ENCODE results near the gene FBP2.
"Not testable (repeated sequence)": the region's sequence is repeated elsewhere in the genome, so short reads cannot be mapped to it uniquely, and the experiment has no call there.

Gene FBP2

GRCh38 chr9:94577036-94577435 is 16.6 kb downstream of the FBP2 start:
- no peak for DNase-seq (ENCODE audit: low spot score)
- Histone ChIP-seq H3K27ac (no peak overlapping the region), H3K4me3 (no peak overlapping the region)
- no peak for TF ChIP-seq CTCF (IDR thresholded peaks at IDR 0.05)

GRCh38 chr9:94576131-94576530 is 17.5 kb downstream of the FBP2 start:
- Histone ChIP-seq H3K27ac (no peak overlapping the region), H3K4me3 (no peak overlapping the region)
- TF ChIP-seq CTCF (IDR thresholded peaks at IDR 0.05): no peak
- peak; percentile 14 for DNase-seq (ENCODE audit: low spot score)

GRCh38 chr9:94568972-94569712 is 24.5 kb downstream of the FBP2 start:
- no peak for TF ChIP-seq CTCF (IDR thresholded peaks at IDR 0.05)
- no peak overlapping the region for H3K27ac ChIP-seq
- DNase-seq (ENCODE audit: low spot score): peak; percentile 53
- H3K4me3 ChIP-seq: no peak overlapping the region

- Histone ChIP-seq H3K4me3 (no peak overlapping the region), H3K27ac (no peak overlapping the region)
- no peak for TF ChIP-seq CTCF (IDR thresholded peaks at IDR 0.05)
- DNase-seq (ENCODE audit: low spot score): peak; percentile 8
These were observed 25.3 kb downstream of the FBP2 start for GRCh38 chr9:94568250-94568889.

- DNase-seq (ENCODE audit: low spot score): peak; percentile 26
- no peak overlapping the region for H3K27ac ChIP-seq
- TF ChIP-seq CTCF (IDR thresholded peaks at IDR 0.05): no peak
- H3K4me3 ChIP-seq: no peak overlapping the region
These were observed 26.4 kb downstream of the FBP2 start for GRCh38 chr9:94567271-94567670.

GRCh38 chr9:94566550-94566949 is 27.1 kb downstream of the FBP2 start:
- no peak for DNase-seq (ENCODE audit: low spot score)
- H3K27ac ChIP-seq: no peak overlapping the region

GRCh38 chr9:94564279-94564678 is 29.3 kb downstream of the FBP2 start:
- DNase-seq (ENCODE audit: low spot score); H3K27ac ChIP-seq; H3K4me3 ChIP-seq: not testable (repeated sequence)

More at GRCh38 chr9:94566550-94566949, 27.1 kb downstream of the FBP2 start:
- TF ChIP-seq CTCF (IDR thresholded peaks at IDR 0.05): no peak
- H3K4me3 ChIP-seq: no peak overlapping the region

All from coronary artery (tissue), 2 donors.